Stimulated activated CD8-positive, alpha-beta memory T cell treated with anti-CD3 and anti-CD28 coated beads, Interleukin-4, amount 100 ng/mL, for 48 hours (primary cell): ENCODE data around the gene P2RY6.
A peak's percentile ranks its signal among the peaks of the same experiment; 100 is the strongest.

ENCODE experiments used
- DNase-seq: peaks from one replicate; pipeline ENCODE4 v3.0.0-alpha.2; 2020

The P2RY6 gene

DNA sequence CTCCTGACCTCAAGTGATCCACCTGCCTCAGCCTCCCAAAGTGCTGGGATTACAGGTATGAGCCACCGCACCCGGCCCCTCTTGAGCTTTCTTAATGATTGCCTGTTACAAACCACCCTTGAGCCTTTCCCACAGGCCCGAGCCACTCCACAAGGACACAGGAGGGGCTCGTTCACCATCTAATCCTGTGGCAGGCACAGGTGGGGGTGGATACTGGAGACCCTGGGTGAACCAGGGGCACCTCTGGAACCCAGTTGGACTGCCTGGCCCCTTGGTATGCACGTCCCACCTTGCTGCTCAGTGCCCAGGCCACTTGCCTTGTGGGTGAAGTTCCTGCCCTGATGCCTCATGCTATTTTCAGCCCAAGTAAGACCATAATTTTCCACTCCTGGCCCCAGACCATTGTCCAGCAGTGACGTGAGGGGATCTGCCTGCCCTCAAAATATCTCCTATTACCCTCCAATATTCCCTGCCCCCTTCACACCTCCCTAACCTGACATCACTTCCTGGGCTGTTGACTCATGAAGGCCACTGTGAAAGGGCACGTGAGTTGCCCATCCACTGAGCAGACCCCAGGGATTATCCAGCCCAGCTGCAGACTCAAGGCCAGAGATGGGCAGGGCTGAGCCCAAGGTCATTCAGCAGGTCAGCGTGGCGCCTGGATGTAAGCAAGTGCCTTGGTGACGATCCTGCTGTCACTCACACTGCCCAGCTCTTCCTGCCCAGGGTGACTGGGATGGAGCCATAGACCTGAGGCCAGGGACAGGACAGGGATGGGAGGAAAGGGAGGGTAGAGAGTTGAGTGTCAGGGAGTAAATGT lies 34.5 kb upstream of the P2RY6 start:
- DNase-seq = no peak

DNA sequence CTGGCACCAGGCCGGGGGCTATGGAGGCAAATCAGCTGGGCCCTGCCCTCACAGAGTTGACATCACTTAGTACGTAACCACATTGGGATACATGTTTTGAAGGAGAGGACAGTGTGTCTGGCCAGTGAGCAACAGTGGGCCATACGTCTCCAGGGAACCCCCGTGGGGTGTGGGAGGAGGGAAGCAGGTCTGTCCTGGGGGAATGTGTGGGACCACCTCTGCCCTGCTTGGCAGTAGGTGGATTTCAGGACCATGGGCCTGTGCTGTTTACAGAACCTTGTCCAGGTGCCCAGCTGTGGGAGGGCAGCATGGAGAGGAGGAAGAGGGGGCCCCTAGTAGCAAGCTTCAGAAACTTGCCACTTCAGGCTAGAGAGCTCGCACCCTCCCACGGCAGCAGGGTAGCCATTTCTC lies 33.0 kb upstream of the P2RY6 start:
- no peak for DNase-seq

DNA sequence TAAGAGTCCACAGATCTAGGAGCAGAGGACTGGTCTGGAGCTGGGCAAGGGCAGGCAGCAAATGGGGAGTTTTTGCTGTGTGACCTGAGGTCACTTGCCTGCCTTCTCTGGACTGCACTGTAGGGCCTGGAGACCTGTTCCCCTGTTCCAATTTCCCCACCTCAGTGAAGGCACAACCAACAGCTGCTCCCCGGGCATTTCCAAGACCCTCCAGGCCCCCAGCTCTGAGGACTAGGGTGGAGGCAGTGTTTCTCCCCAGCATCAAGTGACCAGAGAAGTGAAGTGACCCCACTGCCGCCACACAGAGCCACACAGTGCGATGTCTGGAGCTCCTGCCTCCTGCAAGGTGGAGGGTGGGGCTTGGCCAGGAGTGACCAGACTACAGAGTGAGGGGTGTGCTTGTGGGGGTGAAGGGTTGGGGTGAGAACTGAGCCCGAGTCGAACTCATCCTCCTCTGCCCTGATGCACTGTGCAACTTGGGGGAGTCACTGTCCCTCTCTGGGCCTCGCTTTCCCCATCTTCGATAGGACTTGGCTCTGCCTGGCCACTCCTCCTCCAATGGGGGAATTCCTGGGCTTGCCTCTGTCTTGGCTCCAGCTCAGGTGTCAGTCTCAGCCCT lies 32.5 kb upstream of the P2RY6 start:
- DNase-seq = no peak

DNA sequence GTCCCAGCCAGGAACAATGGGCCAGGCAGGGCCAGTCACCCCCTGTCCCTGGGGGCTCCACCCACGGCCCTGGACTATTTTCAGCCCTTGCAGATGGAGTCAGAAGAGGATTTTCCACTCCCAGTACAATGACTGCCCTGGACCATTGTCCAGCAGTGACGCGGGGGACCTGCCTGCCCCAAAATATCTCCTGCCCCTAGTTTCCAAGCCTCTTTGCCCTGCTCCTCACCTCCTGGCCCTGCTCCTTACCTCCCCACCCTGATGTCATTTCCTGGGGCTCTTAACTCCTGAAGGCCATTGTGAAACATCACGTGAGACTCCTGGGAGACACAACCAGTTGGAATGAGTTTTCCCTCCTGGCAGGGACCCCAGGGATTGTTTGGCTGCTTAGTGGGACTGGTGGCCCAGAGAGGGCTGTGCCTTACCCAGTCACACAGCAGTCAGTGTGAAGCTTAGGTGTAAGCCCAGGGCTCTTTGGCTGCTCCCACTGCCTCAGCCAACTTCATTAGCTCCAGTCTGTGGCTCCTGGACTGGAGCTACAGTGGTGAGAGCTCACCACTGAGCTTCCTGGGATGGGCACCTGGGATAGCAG lies 31.9 kb upstream of the P2RY6 start:
- no peak for DNase-seq

DNA sequence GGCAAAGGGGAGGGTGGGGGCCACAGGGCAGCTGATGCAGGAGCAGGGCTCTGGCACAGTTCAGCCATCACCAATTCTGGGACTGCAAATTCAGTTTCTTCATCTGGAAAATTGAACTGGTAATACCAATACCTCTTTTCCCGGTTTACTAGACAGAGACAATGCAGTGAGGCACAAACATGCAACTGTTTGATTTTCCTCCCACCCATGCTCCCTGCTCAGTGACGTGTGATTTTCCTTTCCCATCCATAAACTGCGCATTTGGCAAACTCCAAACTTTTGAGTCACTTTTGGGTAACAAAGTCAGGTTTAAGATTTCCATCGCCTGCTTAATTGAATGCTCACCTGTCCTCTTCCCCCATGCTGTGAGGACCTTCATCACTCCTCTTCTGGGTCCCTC lies 30.8 kb upstream of the P2RY6 start:
- DNase-seq = no peak

DNA sequence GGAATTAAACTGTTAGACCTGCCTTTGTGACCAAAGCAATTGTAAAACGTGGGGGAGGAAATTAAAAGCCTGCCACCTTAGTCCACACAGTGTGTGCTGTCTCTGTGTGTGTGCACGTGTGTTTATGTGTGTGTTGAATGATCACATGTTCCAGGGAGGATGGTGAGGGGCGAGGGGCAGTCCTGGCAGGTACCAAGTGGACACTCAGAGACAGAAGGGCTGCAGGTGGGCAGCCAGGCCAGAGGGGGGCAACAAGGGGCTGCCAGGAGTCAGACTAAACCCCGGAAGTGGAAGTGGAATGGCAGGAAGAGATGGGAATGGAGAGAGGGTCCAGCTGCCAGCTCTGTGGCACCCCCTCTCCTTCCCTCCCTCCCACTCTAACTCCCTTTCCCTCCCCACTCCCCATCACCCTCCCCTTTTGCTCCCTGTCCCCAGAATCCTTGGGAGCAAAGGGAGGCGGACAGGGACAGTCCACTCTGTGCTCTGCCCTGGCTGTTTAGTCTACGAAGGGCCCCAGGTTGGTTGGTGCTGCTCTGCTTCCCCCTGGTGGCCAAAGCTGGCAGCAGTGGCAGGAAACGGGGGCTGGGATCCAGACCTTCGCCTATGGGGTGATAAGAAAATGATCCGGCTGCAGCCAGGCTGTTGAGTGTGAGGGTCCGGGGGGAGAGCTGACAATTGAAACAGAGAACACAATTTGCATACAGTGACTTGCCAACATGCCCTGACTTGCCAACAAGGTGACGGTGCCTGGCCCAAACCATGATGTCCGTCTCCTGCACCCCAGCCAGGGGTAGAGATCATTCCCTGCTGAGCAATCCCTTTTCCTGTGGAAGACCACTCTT lies 29.7 kb upstream of the P2RY6 start:
- DNase-seq = peak; percentile 90

DNA sequence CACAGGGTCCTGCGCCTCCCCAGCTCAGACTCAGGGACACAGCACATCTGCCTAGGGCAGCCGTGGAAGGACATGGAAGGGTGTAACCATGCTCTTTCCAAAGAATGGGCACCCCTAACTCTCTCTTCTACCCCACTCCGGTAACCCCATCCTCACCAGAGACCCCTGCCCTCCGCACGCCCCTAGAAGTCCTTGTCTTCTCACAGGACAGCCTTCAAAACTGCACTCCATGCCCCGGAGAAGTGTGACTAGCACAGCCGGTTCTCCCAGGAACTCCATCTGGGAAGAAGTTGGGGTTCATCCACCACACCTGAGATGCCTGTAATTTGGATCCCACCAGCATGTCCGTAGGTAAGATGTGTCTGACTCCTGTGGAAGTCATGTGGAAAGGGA lies 29.0 kb upstream of the P2RY6 start:
- no peak for DNase-seq

DNA sequence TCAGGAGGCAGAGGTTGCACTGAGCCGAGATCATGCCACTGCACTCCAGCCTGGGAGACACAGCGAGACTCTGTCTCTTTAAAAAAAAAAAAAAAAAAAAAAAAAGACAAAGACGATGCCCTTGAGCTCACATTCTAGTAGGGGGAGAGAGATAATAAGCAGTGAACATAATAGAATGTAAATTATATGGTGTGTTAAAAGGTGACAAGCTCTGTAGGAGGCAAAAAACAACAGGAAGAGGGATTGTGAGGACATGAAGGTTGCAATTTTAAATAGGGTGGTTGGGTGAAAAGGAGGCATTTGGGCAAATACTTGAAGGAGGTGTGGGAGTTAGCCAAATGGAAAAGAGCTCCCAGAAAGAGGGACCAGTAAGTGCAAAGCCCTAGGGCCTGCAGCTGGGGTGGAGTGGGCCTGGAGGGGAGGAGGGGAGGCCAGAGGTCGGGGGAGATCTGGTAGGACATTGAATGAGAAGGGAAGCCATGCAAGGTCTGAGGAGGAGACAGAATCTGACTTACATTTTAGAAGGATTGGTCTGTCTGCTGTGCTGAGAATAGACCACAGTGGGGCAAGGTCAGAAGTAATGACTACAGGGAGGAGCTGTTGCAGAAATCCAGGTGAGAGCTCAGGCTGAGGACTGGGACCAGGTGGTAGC lies 27.4 kb upstream of the P2RY6 start:
- DNase-seq = no peak

DNA sequence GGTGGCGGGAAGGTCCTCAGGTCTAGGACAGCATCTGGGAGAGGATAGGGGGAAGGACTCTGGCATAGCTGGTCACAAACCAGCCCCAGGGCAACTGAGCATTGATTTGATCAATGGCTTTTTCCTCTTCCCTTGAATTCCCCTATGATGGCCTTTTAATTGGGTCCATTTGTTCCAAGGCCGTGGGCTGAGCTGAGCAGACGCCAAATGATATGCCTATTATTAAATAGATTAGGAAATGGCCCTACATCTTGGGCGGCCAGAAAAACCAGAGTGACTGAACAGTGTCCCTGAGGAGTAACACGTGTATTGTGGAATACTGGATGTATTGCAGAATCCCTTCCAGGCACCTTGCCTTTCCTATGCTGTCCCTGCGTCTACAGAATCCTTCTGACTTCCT lies 26.7 kb upstream of the P2RY6 start:
- no peak for DNase-seq

DNA sequence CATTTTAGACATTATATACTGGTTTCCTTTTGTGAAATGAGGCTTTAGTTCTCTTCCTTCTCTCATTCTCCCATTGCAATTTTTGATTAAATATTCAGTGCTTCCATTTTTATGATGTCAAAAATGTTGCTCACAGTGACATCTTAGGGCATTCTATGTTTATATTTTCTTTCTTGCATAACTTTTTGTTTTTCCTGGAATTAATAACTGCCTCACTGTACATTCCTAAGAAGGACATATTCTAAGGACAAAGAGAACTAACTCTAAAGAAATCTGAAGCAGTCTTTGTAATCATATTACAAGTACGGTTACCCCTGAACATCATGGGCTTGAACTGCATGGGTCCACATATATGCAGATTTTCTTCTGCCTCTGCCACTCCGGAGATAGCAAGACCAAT lies 25.8 kb upstream of the P2RY6 start:
- DNase-seq = no peak

DNA sequence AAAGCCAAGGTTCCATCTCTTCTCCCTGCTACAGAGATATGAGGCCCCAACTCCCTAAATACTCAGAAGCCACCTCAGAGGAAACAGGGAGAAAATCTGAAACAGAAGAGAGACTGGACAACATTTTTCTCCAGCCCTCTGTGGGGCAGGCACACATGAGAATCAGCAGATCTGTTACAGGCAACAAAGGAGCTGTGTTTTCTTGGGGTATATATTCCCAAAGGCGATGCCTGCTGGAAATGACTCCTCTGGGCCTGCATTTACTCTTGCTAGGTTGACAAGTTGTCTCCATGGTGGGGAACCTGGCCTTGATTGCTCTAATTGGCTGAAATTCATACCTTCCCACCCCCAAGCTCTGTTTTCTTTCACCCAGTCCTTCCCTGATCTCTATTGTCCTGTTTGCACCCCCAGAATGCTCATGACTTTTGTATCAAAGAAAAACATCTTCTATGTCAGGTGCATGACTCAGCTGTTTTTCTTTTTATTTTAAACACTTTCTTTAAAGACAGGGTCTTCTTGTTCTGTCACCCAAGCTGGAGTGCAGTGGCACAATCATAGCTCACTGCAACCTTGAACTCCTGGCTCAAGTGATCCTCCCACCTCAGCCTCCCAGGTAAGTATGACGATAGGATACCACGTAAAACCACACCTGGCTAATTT lies 23.5 kb upstream of the P2RY6 start:
- no peak for DNase-seq

DNA sequence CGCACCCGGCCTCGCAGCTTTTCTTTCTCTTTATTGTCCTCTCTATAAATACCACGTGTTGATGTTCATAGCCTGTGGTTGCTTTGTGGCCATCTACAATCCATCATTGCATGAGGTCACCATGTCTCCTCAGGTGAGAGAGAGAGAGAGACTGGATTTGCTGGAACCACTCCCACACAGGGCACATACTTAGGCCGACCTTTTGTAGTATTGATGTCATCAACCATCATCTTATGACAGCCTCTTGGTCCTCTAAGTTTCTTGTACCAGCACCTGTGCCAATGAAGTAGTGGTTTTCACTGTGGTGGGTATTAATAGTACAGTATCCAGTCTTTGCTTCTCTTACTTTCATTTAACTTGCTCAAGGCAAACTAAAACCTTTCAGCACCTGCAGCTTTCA lies 22.8 kb upstream of the P2RY6 start:
- no peak for DNase-seq

DNA sequence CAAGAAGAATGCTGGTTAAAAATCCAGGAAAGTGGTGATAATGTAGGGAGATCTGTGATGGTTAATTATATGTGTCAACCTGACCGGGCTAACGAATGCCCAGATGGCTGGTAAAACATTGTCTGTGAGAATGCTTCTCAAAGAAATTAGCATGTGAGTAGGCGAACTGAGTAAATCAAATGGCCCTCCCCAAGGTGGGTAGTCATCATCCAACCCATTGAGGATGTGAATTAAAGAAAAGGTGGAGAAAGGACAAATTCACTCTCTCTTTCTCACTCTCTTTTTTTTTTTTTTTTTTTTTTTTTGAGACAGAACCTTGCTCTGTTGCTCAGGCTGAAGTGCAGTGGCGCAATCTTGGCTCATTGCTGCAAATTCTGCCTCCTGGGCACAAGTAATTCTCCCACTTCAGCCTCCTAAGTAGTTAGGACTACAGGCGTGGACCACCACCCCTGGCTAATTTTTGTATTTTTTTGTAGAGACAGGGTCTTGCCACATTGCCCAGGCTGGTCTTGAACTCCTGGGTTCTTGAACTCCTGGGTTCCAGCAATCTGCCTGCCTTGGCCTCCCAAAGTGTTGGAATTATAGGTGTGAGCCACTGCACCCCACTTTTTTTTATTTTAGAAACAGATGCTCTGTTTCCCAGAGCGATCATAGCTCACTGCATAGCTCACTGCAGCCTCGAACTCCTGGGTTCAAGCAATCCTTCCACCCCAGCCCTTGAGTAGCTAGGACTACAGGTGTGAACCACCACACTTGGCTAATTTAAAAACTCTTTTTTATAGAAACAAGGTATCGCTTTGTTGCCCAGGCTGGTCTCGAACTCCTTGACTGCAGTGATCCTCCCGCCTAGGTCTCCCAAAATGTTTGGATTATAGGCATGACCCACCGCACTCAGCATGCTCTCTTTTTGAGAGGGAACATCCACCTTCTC lies 22.0 kb upstream of the P2RY6 start:
- DNase-seq = no peak

DNA sequence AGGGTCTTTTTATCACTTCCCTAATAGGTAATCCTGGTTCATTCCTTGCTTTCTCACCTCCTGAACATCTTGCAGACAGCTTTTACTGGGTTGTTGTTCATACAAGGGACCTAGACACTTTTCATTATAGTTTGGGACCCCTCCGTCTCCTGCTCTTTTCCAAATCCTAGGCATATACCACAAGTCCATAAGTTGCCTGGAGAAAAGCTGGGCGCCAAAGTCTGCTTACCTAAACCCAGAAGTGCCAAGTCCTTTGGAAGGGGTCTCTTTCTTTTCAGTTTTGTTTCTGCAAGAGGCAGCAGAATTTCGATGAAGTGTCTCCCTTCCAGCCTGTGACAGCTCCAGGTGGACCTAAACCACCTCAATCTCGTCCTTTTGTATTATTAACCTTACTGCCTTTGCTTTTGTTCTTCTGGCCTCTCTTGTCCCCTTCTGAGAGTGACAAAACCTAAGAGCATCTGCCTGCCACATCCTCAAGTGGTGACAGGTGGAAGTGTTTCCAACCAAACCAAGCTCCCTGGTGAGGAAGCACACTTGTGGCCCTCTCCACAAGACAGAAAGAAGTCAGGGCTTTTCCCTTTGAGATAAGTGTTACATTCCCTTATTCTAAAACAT lies 19.5 kb upstream of the P2RY6 start:
- no peak for DNase-seq

DNA sequence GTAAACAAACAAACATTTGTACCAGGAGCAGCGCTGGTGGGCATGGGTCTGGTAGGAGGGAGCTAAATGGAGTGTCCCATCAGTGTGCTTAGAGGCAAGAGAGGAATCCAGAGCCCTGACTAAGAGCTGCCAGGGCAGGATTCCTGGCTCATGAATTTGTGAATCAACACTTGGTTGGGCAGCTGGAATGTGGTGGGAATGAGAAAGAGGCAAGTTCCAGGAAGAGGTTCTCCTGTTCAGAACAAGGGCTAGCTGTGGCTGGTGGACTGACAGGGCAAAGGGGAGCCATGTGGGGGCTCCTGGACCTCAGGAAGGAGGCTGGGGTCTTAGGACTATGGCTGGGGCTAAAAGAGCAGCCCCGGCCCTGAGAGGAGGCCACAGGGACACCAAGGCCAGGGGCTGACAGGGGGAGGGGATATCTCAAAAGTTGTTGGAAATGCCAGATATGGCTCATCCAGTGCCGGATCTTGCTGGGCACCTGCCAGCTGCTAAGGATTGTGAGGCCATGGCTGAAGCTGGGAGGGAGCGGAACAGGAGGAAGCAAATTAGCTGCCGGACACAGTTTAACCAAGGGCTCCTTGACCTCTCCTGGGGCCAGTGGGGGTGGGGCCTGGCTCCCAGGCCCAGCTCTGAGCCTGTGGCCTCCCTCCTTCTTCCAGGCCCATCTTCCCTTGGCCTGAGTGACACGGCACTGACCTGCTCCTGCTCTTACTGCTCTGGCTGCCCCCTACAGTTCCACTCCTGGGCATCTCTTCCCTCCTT lies 14.6 kb upstream of the P2RY6 start:
- no peak for DNase-seq

DNA sequence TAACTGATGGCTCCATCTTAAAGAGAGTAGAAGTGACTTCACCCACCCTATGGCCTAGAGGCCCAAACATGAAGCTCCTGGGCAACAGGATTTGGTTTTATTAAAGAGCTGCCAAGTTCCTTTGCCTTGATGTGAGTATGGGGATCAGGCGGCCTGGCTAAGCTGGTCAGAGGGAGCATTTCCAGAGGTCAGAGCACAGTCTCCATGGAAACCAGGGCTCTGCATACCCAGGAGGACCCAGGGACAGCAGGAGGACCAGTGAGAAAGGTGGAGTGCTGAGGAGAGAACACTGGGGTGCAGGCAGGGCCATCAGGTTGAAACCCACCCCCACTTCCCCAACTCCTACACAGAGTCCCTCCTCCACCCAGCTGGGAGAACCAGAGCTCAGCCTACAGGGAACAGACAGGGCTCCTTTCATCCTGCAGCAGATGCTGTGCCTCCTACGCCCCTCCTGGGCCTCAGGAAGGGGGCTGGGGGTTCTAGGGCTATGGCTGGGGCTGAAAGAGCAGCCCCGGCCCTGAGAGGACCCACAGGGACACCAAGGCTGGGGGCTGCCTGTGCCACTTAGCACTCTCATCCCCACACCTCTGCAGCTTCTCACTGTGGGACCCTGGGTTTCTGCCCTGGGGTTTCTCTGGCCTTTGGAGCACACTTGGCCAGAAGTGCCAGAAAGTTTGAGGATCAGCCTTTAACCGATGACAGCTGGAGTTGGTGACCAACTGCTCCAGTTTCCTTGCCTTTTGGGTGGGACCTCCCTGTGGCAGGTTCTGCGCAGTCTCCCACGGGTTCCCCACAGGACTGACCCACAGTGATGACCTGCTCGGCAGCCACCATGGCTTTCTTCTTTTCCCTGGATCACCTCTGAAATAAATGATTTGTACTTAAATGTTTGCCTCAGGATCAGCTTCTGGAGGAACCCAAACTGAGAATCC lies 13.8 kb upstream of the P2RY6 start:
- DNase-seq = no peak

DNA sequence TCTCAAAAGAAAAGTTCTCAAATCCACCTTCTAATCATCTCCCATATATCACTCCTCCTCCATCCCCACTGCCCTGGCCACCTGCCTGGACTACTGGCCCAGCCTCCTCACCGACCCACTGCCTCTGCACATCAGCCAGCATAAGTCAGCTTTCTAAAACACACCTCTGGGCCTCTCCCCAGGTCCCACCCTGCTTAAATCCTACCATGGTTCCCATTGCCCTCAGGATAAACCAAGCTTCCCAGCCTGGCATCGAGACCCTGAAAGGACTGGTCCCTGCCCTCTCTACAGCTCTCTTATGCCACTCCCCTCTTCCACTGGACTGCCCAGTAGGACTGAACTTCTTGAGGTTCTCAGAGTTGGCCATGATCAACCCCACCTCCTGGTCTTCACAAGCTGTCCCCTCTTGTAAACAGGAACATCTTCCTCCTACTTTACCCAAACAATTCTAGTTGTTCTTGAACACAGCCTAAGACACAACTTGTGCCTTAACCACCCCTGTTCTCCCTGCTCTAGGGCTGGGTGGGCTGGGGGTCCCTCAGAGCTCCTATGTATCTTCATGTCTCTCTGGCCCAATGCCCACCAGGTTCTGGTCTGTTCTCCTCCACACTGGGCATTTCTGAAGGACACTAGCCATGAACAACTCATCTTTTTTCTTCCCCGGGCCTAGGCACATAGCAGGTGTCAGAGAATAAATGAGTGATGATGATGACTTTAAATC lies 12.6 kb upstream of the P2RY6 start:
- DNase-seq = no peak

DNA sequence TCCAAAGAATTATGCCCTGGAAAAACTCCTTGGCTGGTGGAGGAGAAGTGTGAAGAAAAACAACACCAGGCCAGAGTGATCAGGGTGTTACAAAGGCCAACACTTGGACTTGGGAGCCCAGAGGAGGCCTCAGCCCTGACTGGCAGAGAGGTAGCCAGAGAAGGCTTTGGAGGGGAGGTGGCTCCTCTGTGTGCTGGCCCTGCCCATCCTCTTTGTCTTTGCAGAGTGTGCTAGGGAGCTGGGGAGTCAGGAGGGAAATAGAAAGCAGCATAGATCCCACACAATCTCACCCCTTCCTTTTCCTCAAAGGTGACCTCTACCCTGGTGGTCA lies 12.0 kb upstream of the P2RY6 start:
- no peak for DNase-seq
